GM12878 (cell line): Measurements from ENCODE around the gene MAGEA10.

Experiments
- BACH1 ChIP-seq: fragments of 450-650 bp; IDR thresholded peaks from 2 replicates; pipeline ENCODE4 v1.6.1; 2017; ENCODE audit warnings: mild to moderate bottlenecking, borderline replicate concordance
- CEBPB ChIP-seq, 2 experiments: fragments of 150-350 bp in 1 of 2; IDR thresholded peaks; 2 replicates each; pipeline ENCODE4 v1.6.1; 2012 to 2014; ENCODE audit warnings: low read depth in 2 of 2, low read length in 2 of 2, borderline replicate concordance in 1 of 2, inconsistent platforms in 1 of 2
- CTCF ChIP-seq, 3 experiments: IDR thresholded peaks in 2 of 3; conservative IDR thresholded peaks in 1 of 3; 2 replicates each; pipeline ENCODE4 v1.5.1; 2011; ENCODE audit warnings: low read depth in 3 of 3, low read length in 3 of 3, mild to moderate bottlenecking in 3 of 3, control low read depth in 2 of 3, moderate library complexity in 2 of 3, inconsistent platforms in 1 of 3, mixed read lengths in 1 of 3; ENCODE audit not compliant: control insufficient read depth in 2 of 3, insufficient read depth in 1 of 3; ENCODE audit errors: extremely low read depth in 1 of 3
- ESRRA ChIP-seq: IDR thresholded peaks from 2 replicates; pipeline ENCODE4 v1.6.1; 2012; ENCODE audit warnings: mild to moderate bottlenecking, low read length, improper control_type of control experiment
- KDM1A ChIP-seq: fragments of 200-600 bp; sonication (generic); IDR thresholded peaks from 2 replicates; pipeline ENCODE4 v1.6.1; 2016; ENCODE audit warnings: borderline replicate concordance
- MAX ChIP-seq: IDR thresholded peaks from 2 replicates; pipeline ENCODE4 v1.6.1; 2012; ENCODE audit warnings: low read depth, low read length, improper control_type of control experiment
- SREBF1 ChIP-seq: IDR thresholded peaks from 2 replicates; pipeline ENCODE4 v1.6.1; 2012; ENCODE audit warnings: mild to moderate bottlenecking, low read length

GRCh38 chrX:152151256-152151655, 12.9 kb upstream of the MAGEA10 start:
- TF ChIP-seq KDM1A (no peak), ESRRA (no peak), CEBPB (IDR thresholded peaks at IDR 0.05; ENCODE audit: borderline replicate concordance in 1 of 2, low read depth in 2 of 2, low read length in 2 of 2) (no peak), CTCF (IDR thresholded peaks at IDR 0.05 in 2 of 3, conservative IDR thresholded peaks at IDR 0.05 in 1 of 3; ENCODE audit: control insufficient read depth in 2 of 3, extremely low read depth in 1 of 3, insufficient read depth in 1 of 3, low read depth in 3 of 3, low read length in 3 of 3) (no peak), BACH1 (no peak), SREBF1 (no peak), MAX (no peak)
